ENCODE data around the gene DBP.

DNA sequence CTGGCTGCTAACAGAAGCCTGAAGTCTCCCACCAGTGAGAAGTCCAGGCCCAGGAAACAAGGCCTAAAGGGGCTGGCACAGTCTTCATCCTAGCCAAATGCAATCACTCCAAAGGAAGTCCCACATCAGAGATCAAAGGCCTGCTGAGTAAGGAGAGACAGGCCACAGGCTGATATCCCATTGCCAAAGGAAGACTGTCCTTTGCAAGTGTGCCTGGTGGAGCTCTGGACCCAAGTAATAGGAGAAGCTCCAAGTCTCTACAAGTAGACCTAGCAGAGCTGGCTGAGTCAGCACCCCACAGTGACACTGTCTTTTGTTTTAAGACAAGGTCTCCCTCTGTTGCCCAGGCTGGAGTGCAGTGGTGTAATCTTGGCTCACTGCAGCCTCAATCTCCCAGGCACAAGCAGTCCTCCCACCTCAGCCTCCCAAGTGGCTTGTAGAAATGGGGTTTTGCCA is 4.5 kb downstream of the DBP start:
- TF ChIP-seq, protein P1, sequence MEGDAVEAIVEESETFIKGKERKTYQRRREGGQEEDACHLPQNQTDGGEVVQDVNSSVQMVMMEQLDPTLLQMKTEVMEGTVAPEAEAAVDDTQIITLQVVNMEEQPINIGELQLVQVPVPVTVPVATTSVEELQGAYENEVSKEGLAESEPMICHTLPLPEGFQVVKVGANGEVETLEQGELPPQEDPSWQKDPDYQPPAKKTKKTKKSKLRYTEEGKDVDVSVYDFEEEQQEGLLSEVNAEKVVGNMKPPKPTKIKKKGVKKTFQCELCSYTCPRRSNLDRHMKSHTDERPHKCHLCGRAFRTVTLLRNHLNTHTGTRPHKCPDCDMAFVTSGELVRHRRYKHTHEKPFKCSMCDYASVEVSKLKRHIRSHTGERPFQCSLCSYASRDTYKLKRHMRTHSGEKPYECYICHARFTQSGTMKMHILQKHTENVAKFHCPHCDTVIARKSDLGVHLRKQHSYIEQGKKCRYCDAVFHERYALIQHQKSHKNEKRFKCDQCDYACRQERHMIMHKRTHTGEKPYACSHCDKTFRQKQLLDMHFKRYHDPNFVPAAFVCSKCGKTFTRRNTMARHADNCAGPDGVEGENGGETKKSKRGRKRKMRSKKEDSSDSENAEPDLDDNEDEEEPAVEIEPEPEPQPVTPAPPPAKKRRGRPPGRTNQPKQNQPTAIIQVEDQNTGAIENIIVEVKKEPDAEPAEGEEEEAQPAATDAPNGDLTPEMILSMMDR (IDR thresholded peaks at IDR 0.05) = no peak
- TF ChIP-seq POLR2A (IDR thresholded peaks at IDR 0.05) = no peak
